GM23248 (cell line): ENCODE data around the gene SEPTIN10.
"Not testable (repeated sequence)": the region's sequence is repeated elsewhere in the genome, so short reads cannot be mapped to it uniquely, and the experiment has no call there.

Source experiments
- EZH2 ChIP-seq: fragments of 200-600 bp; sonication (generic); IDR thresholded peaks from 2 replicates; pipeline ENCODE4 v1.6.1; 2018; ENCODE audit warnings: antibody characterized with exemption, mild to moderate bottlenecking; ENCODE audit not compliant: insufficient read depth, poor library complexity, severe bottlenecking
- EZH2phosphoT487 ChIP-seq: fragments of 200-600 bp; sonication (generic); IDR thresholded peaks from 2 replicates; pipeline ENCODE4 v1.6.1; 2018; ENCODE audit warnings: antibody characterized with exemption, moderate library complexity, mild to moderate bottlenecking, low read depth; ENCODE audit not compliant: insufficient read depth

GRCh38 chr2:109628321-109628720, 14.6 kb upstream of the SEPTIN10 start:
- not testable (repeated sequence) for TF ChIP-seq EZH2, EZH2phosphoT487
